Measurements from ENCODE around the gene FOXJ1. TPM values are rescaled to one million over a fixed set of nuclear protein-coding genes. Genes with fewer than 3 reads are reported as not detected.

The FOXJ1 gene
- total RNA-seq, 1 donor = 4.6 TPM

- no peak for DNase-seq (ENCODE audit: low read depth in 2 of 3, low spot score in 2 of 3)
Observed at GRCh38 chr17:76097716-76098295, 43.2 kb downstream of the FOXJ1 start.

GRCh38 chr17:76095943-76096342 is 45.1 kb downstream of the FOXJ1 start:
- no peak for DNase-seq (ENCODE audit: low read depth in 2 of 3, low spot score in 2 of 3)

GRCh38 chr17:76094046-76094445 is 47.0 kb downstream of the FOXJ1 start:
- no peak for DNase-seq (ENCODE audit: low read depth in 2 of 3, low spot score in 2 of 3)

- DNase-seq (ENCODE audit: low read depth in 2 of 3, low spot score in 2 of 3) = no peak
Observed at GRCh38 chr17:76092526-76093413, 48.3 kb downstream of the FOXJ1 start.

GRCh38 chr17:76091526-76092286 is 49.3 kb downstream of the FOXJ1 start:
- DNase-seq (ENCODE audit: low read depth in 2 of 3, low spot score in 2 of 3) = no peak

- DNase-seq (ENCODE audit: low read depth in 2 of 3, low spot score in 2 of 3) = no peak
Observed at GRCh38 chr17:76090517-76091129, 50.4 kb downstream of the FOXJ1 start.

- no peak for DNase-seq (ENCODE audit: low read depth in 2 of 3, low spot score in 2 of 3)
Observed at GRCh38 chr17:76089680-76090516, 51.1 kb downstream of the FOXJ1 start.

GRCh38 chr17:76088868-76089576 is 52.0 kb downstream of the FOXJ1 start:
- DNase-seq (ENCODE audit: low read depth in 2 of 3, low spot score in 2 of 3) = no peak

GRCh38 chr17:76088041-76088867 is 52.8 kb downstream of the FOXJ1 start:
- no peak for DNase-seq (ENCODE audit: low read depth in 2 of 3, low spot score in 2 of 3)

GRCh38 chr17:76087531-76087930 is 53.5 kb downstream of the FOXJ1 start:
- DNase-seq (ENCODE audit: low read depth in 2 of 3, low spot score in 2 of 3) = no peak

GRCh38 chr17:76086384-76086783 is 54.7 kb downstream of the FOXJ1 start:
- no peak for DNase-seq (ENCODE audit: low read depth in 2 of 3, low spot score in 2 of 3)

Small RNA genes lying within 50 kb of the gene (small RNA-seq; reads per million reads assigned to genes)
- gene MIR6868 = not detected

Other genes with a start within 250 kb of the FOXJ1 start
- gene TRIM65, start 244.3 kb downstream of the FOXJ1 start, total RNA-seq = 41.2 TPM
- 48.7 TPM for gene MRPL38, start 236.4 kb downstream of the FOXJ1 start, total RNA-seq
- gene FBF1, start 200.2 kb downstream of the FOXJ1 start, total RNA-seq = 25.9 TPM
- 42.5 TPM for gene ACOX1, start 162.1 kb downstream of the FOXJ1 start, total RNA-seq
- gene TEN1, start 162.0 kb downstream of the FOXJ1 start, total RNA-seq = 31.8 TPM
- gene CDK3, start 140.4 kb downstream of the FOXJ1 start, total RNA-seq = 2.4 TPM
- gene EVPL, start 113.9 kb downstream of the FOXJ1 start, total RNA-seq = 7.8 TPM
- gene SRP68, start 68.7 kb downstream of the FOXJ1 start, total RNA-seq = 28.8 TPM
- 0.27 TPM for gene GALR2, start 66.5 kb downstream of the FOXJ1 start, total RNA-seq
- gene ZACN, start 62.1 kb downstream of the FOXJ1 start, total RNA-seq = not detected
- gene EXOC7, start 37.5 kb downstream of the FOXJ1 start, total RNA-seq = 111 TPM
- 0.27 TPM for gene RNF157, start 99.2 kb upstream of the FOXJ1 start, total RNA-seq
- 31.0 TPM for gene UBALD2, start 124.1 kb upstream of the FOXJ1 start, total RNA-seq
- gene QRICH2, start 167.0 kb upstream of the FOXJ1 start, total RNA-seq = 3.0 TPM
- 39.6 TPM for gene PRPSAP1, start 212.7 kb upstream of the FOXJ1 start, total RNA-seq
- 7.5 TPM for gene SPHK1, start 243.4 kb upstream of the FOXJ1 start, total RNA-seq